ENCODE measurements around the gene CCSER2.

CCSER2 gene

GRCh38 chr10:84365335-84365881, 37.0 kb downstream of the CCSER2 start:
- TF ChIP-seq CTCF (conservative IDR thresholded peaks at IDR 0.05), result no peak
- H3K27ac ChIP-seq, result no peak overlapping the region

GRCh38 chr10:84366041-84366440, 37.7 kb downstream of the CCSER2 start:
- TF ChIP-seq CTCF (conservative IDR thresholded peaks at IDR 0.05), result no peak
- H3K27ac ChIP-seq, result no peak overlapping the region

GRCh38 chr10:84367256-84367655, 38.9 kb downstream of the CCSER2 start:
- H3K27ac ChIP-seq, result no peak overlapping the region
- no peak for TF ChIP-seq CTCF (conservative IDR thresholded peaks at IDR 0.05)

GRCh38 chr10:84368828-84369227, 40.4 kb downstream of the CCSER2 start:
- no peak overlapping the region for H3K27ac ChIP-seq
- TF ChIP-seq CTCF (conservative IDR thresholded peaks at IDR 0.05), result no peak

- no peak for TF ChIP-seq CTCF (conservative IDR thresholded peaks at IDR 0.05)
- H3K27ac ChIP-seq, result no peak overlapping the region
These were observed 41.9 kb downstream of the CCSER2 start for GRCh38 chr10:84370283-84370682.

GRCh38 chr10:84371944-84372343, 43.6 kb downstream of the CCSER2 start:
- no peak overlapping the region for H3K27ac ChIP-seq
- TF ChIP-seq CTCF (conservative IDR thresholded peaks at IDR 0.05), result no peak

GRCh38 chr10:84373000-84373399, 44.6 kb downstream of the CCSER2 start:
- H3K27ac ChIP-seq, result no peak overlapping the region
- no peak for TF ChIP-seq CTCF (conservative IDR thresholded peaks at IDR 0.05)
